GM18511 (cell line): ENCODE measurements around the gene MZT2A.
"Not testable (repeated sequence)": the region's sequence is repeated elsewhere in the genome, so short reads cannot be mapped to it uniquely, and the experiment has no call there.

Experiments
- ATAC-seq: cut with Tn5 transposase; IDR thresholded peaks from one replicate; pipeline ENCODE4 v1.9.1; 2021; ENCODE audit warnings: mild to moderate bottlenecking, moderate library complexity; ENCODE audit not compliant: unreplicated experiment

Gene MZT2A

GRCh38 chr2:131520526-131520925, 28.3 kb upstream of the MZT2A start:
- no peak for ATAC-seq

- ATAC-seq = not testable (repeated sequence)
These were observed 27.8 kb upstream of the MZT2A start for GRCh38 chr2:131519871-131520470.

- ATAC-seq = no peak
These were observed 27.3 kb upstream of the MZT2A start for GRCh38 chr2:131519466-131519865.

- ATAC-seq = not testable (repeated sequence)
These were observed 26.3 kb upstream of the MZT2A start for GRCh38 chr2:131518531-131518930.

- not testable (repeated sequence) for ATAC-seq
These were observed 25.7 kb upstream of the MZT2A start for GRCh38 chr2:131517856-131518255.

GRCh38 chr2:131517106-131517831, 25.1 kb upstream of the MZT2A start:
- no peak for ATAC-seq

- not testable (repeated sequence) for ATAC-seq
These were observed 24.4 kb upstream of the MZT2A start for GRCh38 chr2:131516621-131517020.

GRCh38 chr2:131516011-131516410, 23.8 kb upstream of the MZT2A start:
- no peak for ATAC-seq

- not testable (repeated sequence) for ATAC-seq
These were observed 23.0 kb upstream of the MZT2A start for GRCh38 chr2:131515235-131515634.

GRCh38 chr2:131514408-131515166, 22.4 kb upstream of the MZT2A start:
- peak; percentile 85 for ATAC-seq

- ATAC-seq = not testable (repeated sequence)
These were observed 20.0 kb upstream of the MZT2A start for GRCh38 chr2:131511969-131512870.

- ATAC-seq = not testable (repeated sequence)
These were observed 19.2 kb upstream of the MZT2A start for GRCh38 chr2:131511291-131511968.

GRCh38 chr2:131509615-131510014, 17.4 kb upstream of the MZT2A start:
- no peak for ATAC-seq

GRCh38 chr2:131504082-131504750, 12.0 kb upstream of the MZT2A start:
- not testable (repeated sequence) for ATAC-seq

- ATAC-seq = not testable (repeated sequence)
These were observed 11.4 kb upstream of the MZT2A start for GRCh38 chr2:131503587-131503986.

- ATAC-seq = peak; percentile 92
These were observed 6.2 kb upstream of the MZT2A start for GRCh38 chr2:131498321-131498973.

- ATAC-seq = not testable (repeated sequence)
These were observed 3.3 kb upstream of the MZT2A start for GRCh38 chr2:131495506-131495905.

- peak; percentile 28 for ATAC-seq
These were observed 1.2 kb upstream of the MZT2A start for GRCh38 chr2:131493199-131493968.
